Glomerular visceral epithelial cell (primary cell): ENCODE measurements around the gene JMJD4.

ENCODE experiments used
- DNase-seq: peaks from one replicate; pipeline ENCODE4 v3.0.0-alpha.2; 2016; ENCODE audit errors: extremely low spot score

Gene JMJD4

GRCh38 chr1:227769047-227769935 lies 34.2 kb upstream of the JMJD4 start:
- no peak for DNase-seq

- DNase-seq = no peak
These were observed 33.5 kb upstream of the JMJD4 start for GRCh38 chr1:227768640-227769039.

GRCh38 chr1:227768125-227768439 lies 33.0 kb upstream of the JMJD4 start:
- no peak for DNase-seq

GRCh38 chr1:227767401-227768124 lies 32.5 kb upstream of the JMJD4 start:
- DNase-seq = no peak

- no peak for DNase-seq
These were observed 31.7 kb upstream of the JMJD4 start for GRCh38 chr1:227766653-227767277.

GRCh38 chr1:227766015-227766634 lies 31.0 kb upstream of the JMJD4 start:
- peak; percentile 72 for DNase-seq

GRCh38 chr1:227765261-227766014 lies 30.3 kb upstream of the JMJD4 start:
- no peak for DNase-seq

GRCh38 chr1:227764019-227764391 lies 28.9 kb upstream of the JMJD4 start:
- peak; percentile 14 for DNase-seq

- no peak for DNase-seq
These were observed 28.3 kb upstream of the JMJD4 start for GRCh38 chr1:227763246-227764018.

GRCh38 chr1:227762231-227762911 lies 27.3 kb upstream of the JMJD4 start:
- DNase-seq = peak; percentile 77

GRCh38 chr1:227761621-227762230 lies 26.6 kb upstream of the JMJD4 start:
- no peak for DNase-seq

GRCh38 chr1:227760377-227760776 lies 25.3 kb upstream of the JMJD4 start:
- DNase-seq = no peak

GRCh38 chr1:227759341-227760300 lies 24.5 kb upstream of the JMJD4 start:
- DNase-seq = peak; percentile 94

GRCh38 chr1:227758366-227758765 lies 23.3 kb upstream of the JMJD4 start:
- DNase-seq = no peak

- DNase-seq = no peak
These were observed 22.7 kb upstream of the JMJD4 start for GRCh38 chr1:227757781-227758180.

- no peak for DNase-seq
These were observed 21.3 kb upstream of the JMJD4 start for GRCh38 chr1:227756172-227756959.

GRCh38 chr1:227754958-227755357 lies 19.9 kb upstream of the JMJD4 start:
- no peak for DNase-seq
